Epidermal melanocyte (primary cell): ENCODE measurements around the gene SNX2.
"Not testable (repeated sequence)": the region's sequence is repeated elsewhere in the genome, so short reads cannot be mapped to it uniquely, and the experiment has no call there.

Experiments used
- DNase-seq: peaks from one replicate; pipeline ENCODE4 v3.0.0; 2011; ENCODE audit warnings: low spot score; ENCODE audit not compliant: insufficient read length

Gene SNX2

DNA sequence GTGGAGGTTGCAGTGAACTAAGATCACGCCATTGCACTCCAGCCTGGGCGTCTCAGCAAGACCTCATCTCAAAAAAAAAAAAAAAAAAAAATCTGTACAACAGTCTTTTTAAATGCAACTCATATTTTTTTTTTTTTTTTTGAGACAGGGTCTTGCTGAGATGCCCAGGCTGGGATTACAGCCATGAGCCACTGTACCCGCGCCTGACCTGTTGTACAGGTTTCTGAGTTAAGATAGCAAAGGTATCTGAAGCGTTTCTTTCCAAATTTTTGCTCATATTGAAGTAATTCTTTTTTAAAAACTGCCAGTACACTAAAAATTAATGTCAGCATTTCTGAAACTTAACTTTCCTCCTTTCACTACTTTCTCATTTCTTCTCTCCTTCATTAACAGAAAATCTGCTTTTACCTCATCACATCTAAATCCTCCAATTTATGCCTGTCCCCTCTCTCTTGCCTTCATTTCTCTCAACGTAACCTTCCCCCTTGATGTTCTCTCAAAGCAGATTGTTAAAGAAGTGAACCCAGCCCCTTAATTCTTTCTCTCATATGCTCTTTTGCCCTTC, 67.2 kb downstream of the SNX2 start:
- no peak for DNase-seq

DNA sequence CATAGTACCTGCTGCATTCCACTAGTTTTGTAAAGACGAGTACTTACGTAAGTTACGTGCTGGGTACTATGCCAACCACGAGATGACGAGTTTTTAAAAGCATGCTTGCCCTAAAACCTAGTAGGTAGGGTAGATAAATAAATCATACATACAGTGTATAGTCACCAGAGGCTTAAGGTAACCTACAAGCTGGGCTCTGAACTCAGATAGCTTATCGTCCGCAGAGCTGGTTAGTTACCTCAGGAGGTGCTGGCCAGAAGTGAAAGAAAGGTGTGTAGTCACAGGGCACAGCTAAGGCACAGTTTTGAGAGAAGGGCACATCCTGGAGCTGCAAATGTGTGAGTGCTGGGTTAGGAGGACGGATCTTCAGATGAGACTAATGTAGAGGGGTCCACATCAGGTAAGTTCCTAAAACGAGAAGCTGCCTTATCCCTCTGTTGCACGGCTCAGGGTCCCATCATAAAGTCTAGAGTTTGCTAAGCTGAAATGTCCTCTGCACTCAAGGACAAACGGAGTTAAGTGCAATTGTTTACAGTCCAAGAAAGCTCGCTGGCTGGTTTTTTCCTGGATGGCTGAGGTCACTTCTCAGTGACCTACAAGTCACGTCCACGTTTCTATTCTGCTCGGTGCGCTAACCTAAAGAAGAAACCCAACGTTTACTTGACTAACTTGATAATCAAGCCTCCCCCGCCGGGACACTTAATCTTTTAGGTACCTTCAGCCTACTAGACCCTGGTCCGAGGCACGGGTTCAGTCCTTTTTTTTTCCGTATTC, 69.4 kb downstream of the SNX2 start:
- DNase-seq = no peak

DNA sequence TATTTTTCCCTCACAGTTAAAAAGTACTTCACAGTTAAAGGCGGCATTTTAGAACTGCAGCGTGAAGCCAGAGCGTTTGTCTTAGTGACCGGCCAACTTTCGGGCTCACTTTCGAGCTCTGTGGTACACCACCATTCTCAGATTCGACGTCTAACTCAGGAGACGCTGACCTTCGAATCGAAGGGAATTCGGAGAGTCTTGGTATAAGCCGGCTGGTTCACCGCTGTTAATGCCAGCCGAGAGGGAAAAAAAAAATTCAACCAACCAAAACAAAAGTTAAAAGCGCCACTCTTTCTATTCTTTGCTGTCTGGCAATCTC, 70.0 kb downstream of the SNX2 start:
- peak; percentile 17 for DNase-seq

DNA sequence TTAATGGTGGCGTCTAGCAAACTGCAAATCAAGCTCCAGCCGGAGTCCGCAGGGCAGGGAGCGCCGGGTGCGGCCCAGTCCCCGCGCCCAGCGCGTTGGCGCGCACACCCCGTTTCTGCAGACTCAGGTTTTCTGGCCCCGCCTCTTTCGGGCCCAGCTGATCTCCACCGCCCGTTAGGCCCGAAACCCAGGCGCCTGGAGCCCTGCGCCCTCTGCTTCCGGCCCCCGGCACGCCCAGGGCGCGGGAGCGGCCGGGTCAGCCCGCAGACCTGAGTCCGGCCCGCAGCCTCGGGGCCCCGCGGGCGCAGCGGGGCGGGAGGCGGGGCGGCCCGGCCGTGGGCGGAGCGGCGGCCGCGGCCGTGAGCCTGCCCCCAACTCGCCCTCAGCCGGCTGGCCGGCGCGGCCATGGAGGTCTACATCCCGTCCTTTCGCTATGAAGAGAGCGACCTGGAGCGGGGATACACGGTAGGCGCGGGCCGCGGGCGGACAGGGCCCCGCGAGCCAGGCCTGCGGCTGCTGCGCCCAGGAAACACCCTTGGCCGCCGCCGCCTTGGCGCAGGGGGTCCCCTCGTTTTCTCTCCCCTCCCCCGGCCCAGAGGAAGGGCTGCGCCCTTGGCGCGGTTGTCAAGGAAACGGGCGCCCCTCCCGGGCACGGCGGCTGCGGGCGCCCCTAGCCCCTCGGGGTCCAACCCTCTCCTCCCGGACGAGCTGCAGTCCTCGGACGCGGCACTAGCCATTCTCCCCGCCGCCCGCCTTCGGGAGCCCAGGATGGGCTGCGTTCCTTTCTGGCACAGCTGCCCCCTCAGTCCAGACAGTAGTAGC, 70.6 kb downstream of the SNX2 start, which contains the start of gene SNX24:
SNX24 (plus strand) TSS at position 385 of the 822 bp plus-strand sequence; CDS start at position 406, 21 bp downstream.
- DNase-seq = peak; percentile 56

DNA sequence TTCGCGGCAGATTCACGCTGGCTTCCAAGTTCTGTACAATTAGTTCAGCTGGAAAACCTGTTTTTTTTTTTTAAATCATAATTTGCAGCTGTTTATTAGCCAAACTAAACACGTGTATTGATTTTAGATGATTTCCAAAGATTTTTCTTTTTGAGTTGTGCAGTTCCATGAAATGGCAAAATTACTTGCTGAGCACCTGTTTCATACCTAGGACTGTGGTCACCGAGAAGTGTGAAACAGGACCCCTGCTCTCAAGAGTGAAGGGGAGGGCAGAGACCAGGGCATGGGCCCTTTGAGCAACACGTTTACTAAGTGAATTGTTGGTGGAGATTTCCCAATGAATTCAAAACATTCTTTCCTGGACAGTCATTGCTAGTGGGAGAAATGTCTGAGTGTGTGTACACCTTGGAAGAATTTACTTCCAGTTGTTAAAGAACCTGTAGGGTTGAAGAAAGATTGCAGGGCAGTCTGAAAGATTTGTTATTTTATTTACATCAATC, 71.2 kb downstream of the SNX2 start:
- DNase-seq = no peak

DNA sequence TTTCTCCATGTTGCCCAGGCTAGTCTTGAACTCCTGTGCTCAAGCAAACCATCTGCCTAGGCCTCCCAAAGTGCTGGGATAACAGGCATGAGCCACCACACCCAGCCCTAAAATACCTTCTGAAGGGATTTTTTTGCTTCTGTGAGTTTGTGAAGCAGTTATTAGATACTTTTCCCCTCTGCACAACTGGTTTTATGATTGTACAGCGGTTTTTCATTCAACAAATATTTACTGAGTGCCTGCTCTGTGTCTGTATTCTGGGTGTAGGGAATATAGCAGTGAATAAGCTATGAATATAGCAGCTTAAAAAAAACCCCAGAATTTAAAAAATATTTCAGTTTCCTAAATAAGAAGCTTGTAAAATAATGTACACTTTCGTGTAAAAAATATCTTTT, 72.8 kb downstream of the SNX2 start:
- DNase-seq = no peak

DNA sequence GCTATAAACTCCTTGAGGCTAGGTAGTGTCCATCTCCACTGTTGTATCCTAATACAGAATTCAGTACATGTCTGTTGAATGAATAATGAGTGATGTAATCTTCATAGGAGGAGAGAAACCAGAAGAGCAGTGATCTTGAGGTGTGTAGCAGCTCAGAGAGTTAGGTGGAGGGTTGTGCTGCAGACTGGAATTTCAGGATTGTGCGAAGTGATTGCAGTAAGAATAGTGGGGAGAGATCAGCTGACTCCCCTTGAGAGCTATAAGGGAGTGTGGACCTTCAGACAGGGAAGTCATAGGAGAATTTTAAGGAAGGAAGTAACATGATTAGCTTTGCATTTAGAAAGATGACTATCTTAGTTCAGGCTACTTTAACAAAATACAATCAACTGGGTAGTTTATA, 74.9 kb downstream of the SNX2 start:
- DNase-seq = no peak

DNA sequence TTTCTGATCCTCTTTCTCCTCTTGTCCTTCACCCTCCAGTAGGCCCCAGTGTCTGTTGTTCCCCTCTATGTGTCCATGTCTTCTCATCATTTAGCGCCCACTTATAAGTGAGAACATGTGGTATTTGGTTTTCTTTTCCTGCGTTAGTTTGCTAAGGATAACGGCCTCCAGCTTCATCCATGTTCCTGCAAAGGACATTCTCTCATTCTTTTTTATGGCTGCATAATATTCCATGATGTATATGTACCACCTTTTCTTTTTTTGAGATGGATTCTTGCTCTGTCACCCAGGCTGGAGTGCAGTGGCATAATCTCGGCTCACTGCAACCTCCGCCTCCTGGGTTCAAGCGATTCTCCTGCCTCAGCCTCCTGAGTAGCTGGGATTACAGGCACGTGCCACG, 82.7 kb downstream of the SNX2 start:
- not testable (repeated sequence) for DNase-seq

DNA sequence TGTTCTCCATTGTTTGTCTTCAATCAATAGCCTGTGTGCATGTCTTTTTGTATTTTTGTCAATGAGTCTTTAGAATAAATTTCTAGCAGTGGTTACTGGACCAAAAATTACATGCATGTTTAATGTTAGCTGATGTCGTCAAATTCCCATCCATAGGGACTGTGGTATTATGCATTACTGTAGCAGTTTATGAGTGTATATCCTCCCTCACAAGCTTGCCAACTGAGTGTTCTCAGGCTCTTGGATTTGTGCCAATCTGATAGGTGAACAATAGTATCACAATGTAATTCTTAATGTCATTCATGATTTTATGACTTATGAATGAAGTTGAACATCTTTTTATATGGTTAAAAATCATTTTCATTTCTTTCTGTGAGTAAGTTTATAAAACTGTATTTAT, 83.6 kb downstream of the SNX2 start:
- no peak for DNase-seq

DNA sequence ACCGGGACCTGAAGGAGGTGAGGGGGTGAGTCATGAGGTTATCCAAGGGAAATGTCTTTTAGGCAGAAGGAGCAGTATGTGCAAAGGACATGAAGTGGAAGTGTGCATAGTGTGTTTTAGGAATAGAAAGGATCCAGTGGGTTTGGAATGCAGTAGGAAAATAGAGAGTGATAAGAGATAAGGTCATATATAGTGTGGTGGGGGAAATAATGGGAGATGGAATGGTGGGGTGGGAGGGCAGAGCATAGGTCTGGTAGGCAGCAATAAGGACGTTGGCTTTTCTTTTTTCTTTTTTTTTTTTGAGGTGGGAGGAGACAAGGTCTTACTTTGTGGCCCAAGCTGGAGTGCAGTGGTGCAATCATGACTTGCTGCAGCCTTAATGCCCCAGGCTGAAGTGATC, 88.4 kb downstream of the SNX2 start:
- no peak for DNase-seq

DNA sequence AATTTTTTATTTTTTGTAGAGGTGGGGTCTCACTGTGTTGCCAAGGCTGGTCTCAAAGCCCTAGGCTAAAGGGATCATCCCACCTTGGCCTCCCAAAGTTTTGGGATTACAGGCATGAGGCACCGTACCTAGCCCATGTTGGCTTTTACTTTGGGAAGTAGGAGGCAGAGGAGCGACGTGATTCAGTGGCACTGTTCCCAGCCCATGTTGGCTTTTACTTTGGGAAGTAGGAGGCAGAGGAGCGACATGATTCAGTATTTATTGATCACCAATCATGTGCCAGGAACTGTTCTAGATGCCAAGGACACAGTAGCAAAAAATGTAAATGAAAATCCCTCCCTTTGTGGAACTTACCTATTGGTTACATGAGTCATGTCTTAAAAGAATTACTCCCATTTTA, 88.8 kb downstream of the SNX2 start:
- no peak for DNase-seq

DNA sequence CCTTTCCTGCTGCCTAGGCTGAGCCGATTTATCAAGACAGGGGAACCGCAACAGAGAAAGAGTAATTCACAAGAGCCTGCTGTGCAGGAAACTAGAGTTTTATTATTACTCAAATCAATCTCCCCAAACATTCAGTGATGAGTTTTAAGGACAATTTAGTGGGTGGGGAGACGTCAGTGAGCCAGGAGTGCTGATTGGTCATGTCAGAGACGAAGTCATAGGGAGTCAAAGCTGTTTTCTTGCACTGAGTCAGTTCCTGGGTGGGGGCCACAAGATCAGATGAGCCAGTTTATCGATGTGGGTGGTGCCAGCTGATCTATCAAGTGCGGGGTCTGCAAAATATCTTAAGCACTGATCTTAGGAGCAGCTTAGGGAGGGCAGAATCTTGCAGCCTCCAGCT, 89.5 kb downstream of the SNX2 start:
- no peak for DNase-seq

DNA sequence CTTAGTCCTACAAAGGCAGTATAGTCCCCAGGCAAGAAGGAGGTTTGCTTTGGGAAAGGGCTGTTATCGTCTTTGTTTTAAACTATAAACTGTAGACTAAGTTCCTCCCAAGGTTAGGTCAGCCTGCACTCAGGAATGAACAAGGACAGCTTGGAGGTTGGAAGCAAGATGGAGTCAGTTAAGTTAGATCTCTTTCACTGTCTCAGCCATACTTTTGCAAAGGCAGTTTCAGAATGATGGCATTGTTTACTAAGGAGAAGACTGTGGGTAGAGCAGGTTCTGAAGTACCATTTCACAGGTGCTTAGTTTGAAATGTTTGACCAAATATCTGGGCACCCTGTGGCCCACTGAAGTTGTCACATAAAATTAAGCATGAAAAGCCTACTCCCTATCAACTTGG, 90.0 kb downstream of the SNX2 start:
- DNase-seq = no peak

DNA sequence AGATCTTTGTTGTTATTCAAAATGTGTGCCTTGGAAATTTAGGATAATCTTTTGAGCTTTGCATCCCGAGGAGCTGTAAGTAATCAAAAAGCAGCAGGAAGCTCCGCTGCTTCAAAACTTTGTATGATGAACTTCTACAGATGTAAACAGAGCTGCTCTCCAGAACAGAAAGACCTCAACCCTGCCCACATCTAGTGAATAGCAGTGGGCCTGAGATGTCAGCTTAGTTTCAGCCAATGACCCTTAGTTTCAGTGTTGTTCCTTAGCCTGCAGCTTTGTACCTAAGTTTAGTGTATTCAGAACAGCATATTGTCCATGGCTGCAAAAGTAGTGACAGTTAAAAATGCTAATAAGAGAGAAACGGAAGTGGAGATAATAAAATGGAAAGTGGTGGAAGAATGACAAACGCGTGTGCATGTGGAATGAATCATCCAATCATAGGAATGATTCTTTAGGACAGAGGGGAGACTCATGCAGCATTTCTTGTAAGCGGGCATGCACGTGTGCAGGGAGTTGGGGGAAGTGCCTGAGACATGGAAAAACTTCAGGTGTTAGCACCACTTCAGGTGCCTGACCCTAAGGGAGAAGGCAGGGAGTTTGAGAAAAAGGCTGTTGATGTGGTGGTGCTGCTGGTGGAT, 95.5 kb downstream of the SNX2 start:
- DNase-seq = no peak

DNA sequence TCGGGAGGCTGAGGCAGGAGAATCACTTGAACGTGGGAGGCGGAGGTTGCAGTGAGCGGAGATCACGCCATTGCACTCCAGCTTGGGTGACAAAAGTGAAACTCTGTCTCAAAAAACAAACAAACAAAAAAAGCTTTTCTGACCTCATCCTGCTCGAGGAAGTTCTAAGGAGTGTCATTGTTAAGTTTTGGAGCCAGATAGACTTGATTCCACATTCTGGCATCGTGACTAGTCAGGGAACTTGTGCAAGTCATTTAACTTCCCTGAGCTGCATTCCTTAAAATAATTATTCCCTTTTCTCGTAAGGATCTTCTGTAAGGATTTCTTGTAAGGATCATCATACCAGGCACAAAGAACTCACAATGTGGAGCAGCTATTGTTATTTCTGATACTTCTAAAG, 96.8 kb downstream of the SNX2 start:
- DNase-seq = no peak

DNA sequence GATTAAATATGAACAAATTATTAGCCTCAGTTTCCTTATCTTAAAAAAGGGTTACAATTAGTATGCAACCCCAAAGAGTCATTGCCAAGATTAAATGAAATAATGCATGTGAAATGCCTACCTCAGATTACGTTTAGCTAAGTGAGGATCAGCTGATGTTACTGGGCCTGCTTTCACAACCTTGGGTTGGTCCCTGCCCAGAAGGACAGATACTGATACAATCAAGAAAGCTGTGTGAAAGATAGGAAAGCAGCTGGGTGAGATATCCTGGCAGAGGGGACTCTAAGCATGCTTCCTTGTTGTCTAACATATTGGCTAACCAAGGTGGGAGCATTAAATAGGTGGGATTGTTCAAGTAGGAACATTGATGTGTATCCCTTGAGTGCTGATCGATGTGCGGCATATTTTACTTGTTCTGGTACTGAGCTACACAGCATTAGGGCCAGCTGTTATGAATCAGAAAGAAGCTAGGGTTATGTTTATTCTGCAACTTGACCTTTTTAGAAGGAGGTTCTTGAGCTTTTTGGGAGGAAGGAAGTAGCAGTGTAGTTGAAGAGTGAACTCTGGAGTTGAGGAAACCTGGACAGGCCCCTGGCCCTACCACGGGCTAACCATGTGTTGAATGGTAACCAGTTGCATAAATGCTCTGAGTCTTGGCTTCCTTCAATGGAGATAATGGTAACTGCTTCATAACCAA, 99.4 kb downstream of the SNX2 start:
- no peak for DNase-seq

DNA sequence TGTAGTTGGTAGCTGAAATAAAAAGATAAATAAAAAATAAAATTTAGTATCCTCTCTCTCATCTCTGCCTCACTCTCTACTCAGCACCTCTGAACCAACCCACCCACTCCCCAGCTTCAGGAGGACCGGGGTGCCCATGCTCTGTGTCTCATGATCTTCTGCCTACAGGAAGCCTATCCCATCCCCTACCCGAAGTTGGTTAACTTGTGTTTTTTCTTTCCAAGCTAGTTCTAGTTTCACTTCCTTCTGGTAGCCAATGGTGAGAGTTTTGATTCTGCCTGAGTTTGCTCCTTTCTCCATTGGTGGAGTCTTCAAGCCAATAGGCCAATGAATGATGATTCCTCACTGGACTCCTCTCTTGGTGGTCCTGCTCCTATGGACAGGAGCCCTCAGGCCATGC, 102.6 kb downstream of the SNX2 start:
- DNase-seq = no peak

DNA sequence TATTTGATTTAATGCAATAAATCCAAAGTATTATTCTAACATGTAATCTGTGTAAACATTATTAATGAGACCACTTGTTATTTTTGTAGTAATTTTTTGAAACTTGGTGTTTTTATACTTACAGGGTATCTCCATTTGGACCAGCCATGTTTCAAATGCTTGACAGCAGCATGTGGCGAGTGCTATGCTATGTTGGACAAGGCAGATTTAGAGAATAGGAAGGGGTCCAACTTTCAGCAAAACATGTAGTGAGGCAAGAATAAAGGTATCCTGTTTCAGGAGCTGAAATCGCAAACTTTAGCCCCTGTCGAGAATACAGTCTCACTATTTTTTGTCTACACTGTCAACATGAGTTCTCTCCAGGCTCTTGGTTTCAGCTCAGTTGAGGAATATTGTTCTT, 104.2 kb downstream of the SNX2 start:
- no peak for DNase-seq
